Smooth muscle cell of the brain vasculature (primary cell): Measurements from ENCODE around the gene PRM1.

Experiments used
- DNase-seq: peaks from one replicate; pipeline ENCODE4 v3.0.0-alpha.2; 2012; ENCODE audit warnings: low read depth, low spot score

Gene PRM1

GRCh38 chr16:11236461-11237254 lies 44.5 kb downstream of the PRM1 start:
- DNase-seq = no peak

- no peak for DNase-seq
These were observed 45.5 kb downstream of the PRM1 start for GRCh38 chr16:11235703-11235991.

GRCh38 chr16:11234884-11235702 lies 46.0 kb downstream of the PRM1 start:
- no peak for DNase-seq

GRCh38 chr16:11233727-11234376 lies 47.3 kb downstream of the PRM1 start:
- no peak for DNase-seq

- DNase-seq = no peak
These were observed 48.0 kb downstream of the PRM1 start for GRCh38 chr16:11232852-11233726.

GRCh38 chr16:11232302-11232851 lies 48.8 kb downstream of the PRM1 start:
- DNase-seq = no peak

- no peak for DNase-seq
These were observed 49.7 kb downstream of the PRM1 start for GRCh38 chr16:11231367-11231970.
